Vagina (tissue), 2 donors: Measurements from ENCODE around the gene COL23A1.

Experiments
- POLR2AphosphoS5 ChIP-seq, 2 donors: sonication (generic); formaldehyde crosslinking; IDR thresholded peaks; one replicate each; pipeline ENCODE4 v1.9.0; 2017; ENCODE audit warnings: antibody characterized with exemption in 2 of 2, mild to moderate bottlenecking in 2 of 2, low read depth in 1 of 2; ENCODE audit not compliant: insufficient read depth in 1 of 2
- TF ChIP-seq, protein P1 (sequence below), 3 experiments: fragments of 450-650 bp in 2 of 3; fragments of 200-600 bp in 1 of 3; sonication (generic) in 1 of 3; IDR thresholded peaks; one replicate each; pipeline ENCODE4 v1.5.1; 2017 to 2019; ENCODE audit warnings: antibody characterized with exemption in 3 of 3, mild to moderate bottlenecking in 2 of 3, moderate library complexity in 2 of 3

DNA sequence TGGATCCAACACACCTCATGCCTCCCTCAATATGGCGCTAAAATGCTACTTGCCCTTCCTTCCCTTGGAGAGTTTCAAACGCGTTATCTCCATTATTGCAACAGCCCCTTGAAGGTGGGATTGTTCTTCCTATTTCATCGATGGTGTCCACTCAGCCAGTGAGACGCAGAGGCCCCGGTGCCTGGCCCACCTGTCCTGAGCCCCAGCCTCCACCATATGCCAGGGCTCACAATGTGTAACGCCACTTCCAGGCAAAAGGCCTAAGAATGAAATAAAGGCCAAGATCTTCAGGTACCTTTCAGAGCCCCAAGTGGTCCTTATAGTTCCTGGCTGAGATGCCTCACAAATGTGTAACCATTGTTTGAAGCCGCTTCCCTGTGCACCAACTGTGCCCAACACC, 186.8 kb downstream of the COL23A1 start:
- TF ChIP-seq, protein P1, sequence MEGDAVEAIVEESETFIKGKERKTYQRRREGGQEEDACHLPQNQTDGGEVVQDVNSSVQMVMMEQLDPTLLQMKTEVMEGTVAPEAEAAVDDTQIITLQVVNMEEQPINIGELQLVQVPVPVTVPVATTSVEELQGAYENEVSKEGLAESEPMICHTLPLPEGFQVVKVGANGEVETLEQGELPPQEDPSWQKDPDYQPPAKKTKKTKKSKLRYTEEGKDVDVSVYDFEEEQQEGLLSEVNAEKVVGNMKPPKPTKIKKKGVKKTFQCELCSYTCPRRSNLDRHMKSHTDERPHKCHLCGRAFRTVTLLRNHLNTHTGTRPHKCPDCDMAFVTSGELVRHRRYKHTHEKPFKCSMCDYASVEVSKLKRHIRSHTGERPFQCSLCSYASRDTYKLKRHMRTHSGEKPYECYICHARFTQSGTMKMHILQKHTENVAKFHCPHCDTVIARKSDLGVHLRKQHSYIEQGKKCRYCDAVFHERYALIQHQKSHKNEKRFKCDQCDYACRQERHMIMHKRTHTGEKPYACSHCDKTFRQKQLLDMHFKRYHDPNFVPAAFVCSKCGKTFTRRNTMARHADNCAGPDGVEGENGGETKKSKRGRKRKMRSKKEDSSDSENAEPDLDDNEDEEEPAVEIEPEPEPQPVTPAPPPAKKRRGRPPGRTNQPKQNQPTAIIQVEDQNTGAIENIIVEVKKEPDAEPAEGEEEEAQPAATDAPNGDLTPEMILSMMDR (IDR thresholded peaks at IDR 0.05): no peak
- no peak for TF ChIP-seq POLR2AphosphoS5 (IDR thresholded peaks at IDR 0.05; ENCODE audit: insufficient read depth in 1 of 2, low read depth in 1 of 2)
